Trophoblast cell (in vitro differentiated cells and primary cell): ENCODE measurements around the gene TTC36.

Source experiments
- DNase-seq, 2 donors: peaks; one replicate each; pipeline ENCODE4 v3.0.0-alpha.2; 2016
- H2AFZ ChIP-seq: 2 replicates; pipeline ENCODE4 v1.6.1; 2013; ENCODE audit warnings: low read length, moderate library complexity, mild to moderate bottlenecking; ENCODE audit not compliant: insufficient read depth, poor library complexity
- H2AK5ac ChIP-seq: 2 replicates; pipeline ENCODE4 v1.6.1; 2013; ENCODE audit warnings: mild to moderate bottlenecking, low read length
- H2BK120ac ChIP-seq: 2 replicates; pipeline ENCODE4 v1.6.1; 2013; ENCODE audit warnings: low read length, mild to moderate bottlenecking, moderate library complexity; ENCODE audit not compliant: insufficient read depth, poor library complexity
- H2BK12ac ChIP-seq: 2 replicates; pipeline ENCODE4 v1.6.1; 2013; ENCODE audit warnings: mild to moderate bottlenecking, low read length, moderate library complexity
- H2BK5ac ChIP-seq: 2 replicates; pipeline ENCODE4 v1.6.1; 2013; ENCODE audit warnings: low read length, low read depth, moderate library complexity, mild to moderate bottlenecking; ENCODE audit not compliant: poor library complexity
- H3K14ac ChIP-seq: 2 replicates; pipeline ENCODE4 v1.6.1; 2013; ENCODE audit warnings: mild to moderate bottlenecking, low read length
- H3K18ac ChIP-seq: 2 replicates; pipeline ENCODE4 v1.6.1; 2013; ENCODE audit warnings: mild to moderate bottlenecking, low read length
- H3K23ac ChIP-seq: 2 replicates; pipeline ENCODE4 v1.6.1; 2013; ENCODE audit warnings: low read length
- H3K27ac ChIP-seq: 2 replicates; pipeline ENCODE4 v1.5.1; 2013; ENCODE audit warnings: low read depth, mild to moderate bottlenecking, inconsistent platforms, low read length, moderate library complexity
- H3K27me3 ChIP-seq: 2 replicates; pipeline ENCODE4 v1.6.1; 2013; ENCODE audit warnings: inconsistent platforms, mild to moderate bottlenecking, low read length, moderate library complexity; ENCODE audit not compliant: insufficient read depth
- H3K36me3 ChIP-seq, 2 experiments: 1 replicate in 1 of 2; 2 replicates in 1 of 2; pipeline ENCODE4 v1.6.1; 2013; ENCODE audit warnings: low read length in 2 of 2, mild to moderate bottlenecking in 2 of 2, moderate library complexity in 1 of 2; ENCODE audit not compliant: insufficient read depth in 2 of 2, control insufficient read depth in 1 of 2
- H3K4ac ChIP-seq: 2 replicates; pipeline ENCODE4 v1.6.1; 2013; ENCODE audit warnings: low read depth, mild to moderate bottlenecking, low read length, moderate library complexity
- H3K4me1 ChIP-seq, 2 experiments: 1 replicate in 1 of 2; 2 replicates in 1 of 2; pipeline ENCODE4 v1.6.1; 2013; ENCODE audit warnings: low read length in 2 of 2, mild to moderate bottlenecking in 2 of 2, moderate library complexity in 1 of 2; ENCODE audit not compliant: insufficient read depth in 2 of 2, control insufficient read depth in 1 of 2
- H3K4me2 ChIP-seq: 2 replicates; pipeline ENCODE4 v1.6.1; 2013; ENCODE audit warnings: inconsistent platforms, mild to moderate bottlenecking, low read length, moderate library complexity
- H3K4me3 ChIP-seq: 2 replicates; pipeline ENCODE4 v1.5.1; 2013; ENCODE audit warnings: mild to moderate bottlenecking, low read depth, low read length, inconsistent platforms
- H3K79me1 ChIP-seq: one replicate; pipeline ENCODE4 v1.6.1; 2013; ENCODE audit warnings: low read length
- H3K79me2 ChIP-seq: 2 replicates; pipeline ENCODE4 v1.6.1; 2013; ENCODE audit warnings: low read length, mild to moderate bottlenecking; ENCODE audit not compliant: control insufficient read depth, insufficient read depth, poor library complexity
- H3K9ac ChIP-seq: 2 replicates; pipeline ENCODE4 v1.6.1; 2013; ENCODE audit warnings: mild to moderate bottlenecking, low read length
- H3K9me3 ChIP-seq: 2 replicates; pipeline ENCODE4 v1.6.1; 2013; ENCODE audit warnings: low read depth, mild to moderate bottlenecking, control low read depth, inconsistent platforms, low read length; ENCODE audit not compliant: insufficient read depth
- H4K12ac ChIP-seq: 2 replicates; pipeline ENCODE4 v1.6.1; 2013; ENCODE audit warnings: low read depth, mild to moderate bottlenecking, low read length, moderate library complexity
- H4K8ac ChIP-seq: 2 replicates; pipeline ENCODE4 v1.6.1; 2013; ENCODE audit warnings: low read depth, mild to moderate bottlenecking, low read length, moderate library complexity
- H4K91ac ChIP-seq: one replicate; pipeline ENCODE4 v1.6.1; 2013; ENCODE audit warnings: low read depth, mild to moderate bottlenecking, low read length, moderate library complexity
- WGBS: extraction: QIAGEN DNeasy Blood & Tissue Kit; methylation state at CpG from one replicate; pipeline ENCODE4 v1.1.7; 2013; ENCODE audit warnings: missing lambda C conversion rate; ENCODE audit not compliant: insufficient read length, insufficient coverage; ENCODE audit errors: extremely low coverage; 5-methylcytosine and 5-hydroxymethylcytosine counted together

TTC36 gene

DNA sequence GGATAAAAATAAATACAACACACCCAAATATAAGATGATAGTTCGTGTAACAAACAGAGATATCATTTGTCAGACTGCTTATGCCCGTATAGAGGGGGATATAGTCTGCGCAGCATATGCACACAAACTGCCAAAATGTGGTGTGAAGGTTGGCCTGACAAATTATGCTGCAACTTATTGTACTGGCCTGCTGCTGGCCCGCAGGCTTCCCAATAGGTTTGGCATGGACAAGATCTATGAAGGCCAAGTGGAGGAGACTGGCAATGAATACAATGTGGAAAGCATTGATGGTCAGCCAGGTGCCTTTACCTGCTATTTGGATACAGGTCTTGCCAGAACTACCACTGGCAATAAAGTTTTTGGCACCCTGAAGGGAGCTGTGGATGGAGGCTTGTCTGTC lies 33.5 kb downstream of the TTC36 start:
- Histone ChIP-seq H3K23ac (no peak overlapping the region), H2BK12ac (no peak overlapping the region), H4K8ac (no peak overlapping the region), H2BK5ac (no peak overlapping the region), H3K27ac (no peak overlapping the region), H2BK120ac (no peak overlapping the region), H3K14ac (no peak overlapping the region), H3K4me3 (no peak overlapping the region), H3K18ac (no peak overlapping the region), H3K36me3 (peaks cover 6% of the 10 kb centered on the region in 2 experiments), H3K4me1 (peaks cover 0 to 5% of the 10 kb centered on the region in 2 experiments), H3K79me1 (no peaks in the 10 kb centered on the region), H3K9ac (no peak overlapping the region), H4K91ac (no peak overlapping the region), H3K79me2 (no peaks in the 10 kb centered on the region), H3K9me3 (no peaks in the 10 kb centered on the region), H4K12ac (no peak overlapping the region), H3K27me3 (no peaks in the 10 kb centered on the region), H2AK5ac (no peak overlapping the region), H3K4ac (no peak overlapping the region), H2AFZ (no peak overlapping the region), H3K4me2 (no peak overlapping the region)
- WGBS = no CpG with 5 or more reads among the region's 4 CpGs
- DNase-seq = no peak

DNA sequence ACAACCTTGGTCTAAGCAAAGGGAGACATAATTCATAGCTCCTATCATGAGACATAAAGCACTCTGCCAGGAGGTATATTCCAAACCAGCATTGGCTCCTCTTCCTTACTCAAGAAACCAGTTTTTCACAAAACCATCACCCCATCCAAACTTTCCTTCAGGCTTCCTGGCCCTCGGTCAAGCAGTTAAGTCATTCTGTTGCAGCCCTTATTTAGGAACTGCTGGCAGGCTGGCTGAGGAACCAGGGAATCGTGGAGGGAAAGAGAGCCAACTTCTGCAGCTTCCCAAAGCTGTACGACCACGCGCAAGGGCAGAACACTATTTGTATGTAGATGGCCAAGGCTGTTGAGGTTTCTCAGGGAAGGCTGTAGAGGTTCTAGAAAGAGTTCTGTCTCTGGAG lies 37.8 kb downstream of the TTC36 start:
- no peak overlapping the region for H3K14ac ChIP-seq
- no peak overlapping the region for H2AK5ac ChIP-seq
- no CpG with 5 or more reads among the region's 5 CpGs for WGBS
- no peaks in the 10 kb centered on the region for H3K36me3 ChIP-seq
- no peaks in the 10 kb centered on the region for H3K79me1 ChIP-seq
- no peak overlapping the region for H3K4ac ChIP-seq
- no peaks in the 10 kb centered on the region for H3K79me2 ChIP-seq
- H2AFZ ChIP-seq = no peak overlapping the region
- H3K9ac ChIP-seq = no peak overlapping the region
- no peak overlapping the region for H3K18ac ChIP-seq
- no peak overlapping the region for H3K4me3 ChIP-seq
- H3K4me1 ChIP-seq = peaks cover 0 to 5% of the 10 kb centered on the region in 2 experiments
- no peaks in the 10 kb centered on the region for H3K9me3 ChIP-seq
- H3K27me3 ChIP-seq = no peaks in the 10 kb centered on the region
- no peak overlapping the region for H3K27ac ChIP-seq
- no peak for DNase-seq
- H2BK120ac ChIP-seq = no peak overlapping the region
- H4K91ac ChIP-seq = no peak overlapping the region
- H4K8ac ChIP-seq = no peak overlapping the region
- no peak overlapping the region for H3K4me2 ChIP-seq
- no peak overlapping the region for H2BK12ac ChIP-seq
- H4K12ac ChIP-seq = peak overlapping the region; percentile 23
- no peak overlapping the region for H2BK5ac ChIP-seq
- no peak overlapping the region for H3K23ac ChIP-seq

- H3K23ac ChIP-seq = no peak overlapping the region
- no peak overlapping the region for H3K4me2 ChIP-seq
- H3K18ac ChIP-seq = no peak overlapping the region
- H3K4ac ChIP-seq = no peak overlapping the region
- peak; percentile 19 to 62 for DNase-seq
- H3K27ac ChIP-seq = no peak overlapping the region
- H3K27me3 ChIP-seq = no peaks in the 10 kb centered on the region
- no peaks in the 10 kb centered on the region for H3K9me3 ChIP-seq
- no peak overlapping the region for H3K14ac ChIP-seq
- WGBS = no CpG with 5 or more reads among the region's 2 CpGs
- H2BK12ac ChIP-seq = no peak overlapping the region
- peaks cover 6% of the 10 kb centered on the region for H3K79me1 ChIP-seq
- H2BK120ac ChIP-seq = no peak overlapping the region
- H3K4me1 ChIP-seq = peaks cover 2 to 7% of the 10 kb centered on the region in 2 experiments
- no peak overlapping the region for H4K91ac ChIP-seq
- H2AFZ ChIP-seq = no peak overlapping the region
- H3K36me3 ChIP-seq = no peaks in the 10 kb centered on the region
- H4K12ac ChIP-seq = no peak overlapping the region
- H3K79me2 ChIP-seq = peaks cover 10% of the 10 kb centered on the region
- H3K4me3 ChIP-seq = no peak overlapping the region
- no peak overlapping the region for H4K8ac ChIP-seq
- H2BK5ac ChIP-seq = no peak overlapping the region
- H3K9ac ChIP-seq = no peak overlapping the region
- H2AK5ac ChIP-seq = no peak overlapping the region
Observed at GRCh38 chr11:118569670-118570069, 42.4 kb downstream of the TTC36 start.

DNA sequence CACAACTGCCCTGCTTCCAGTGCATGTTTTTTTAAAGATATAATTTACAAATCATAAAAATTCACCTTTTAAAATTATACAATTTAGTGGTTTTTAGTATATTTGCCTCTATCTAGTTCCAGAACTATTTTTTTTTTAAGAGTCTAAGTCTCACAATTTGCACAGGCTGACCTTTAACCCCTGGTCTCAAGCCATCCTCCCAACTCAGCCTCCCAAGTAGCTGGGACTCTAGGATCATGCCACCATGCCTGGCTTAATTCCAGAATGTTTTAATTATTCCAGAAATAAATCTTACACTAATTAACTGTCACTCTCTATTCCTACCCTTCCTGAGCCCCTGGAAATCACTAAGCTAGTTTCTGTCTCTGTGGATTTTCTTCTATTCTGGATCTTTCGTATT lies 43.5 kb downstream of the TTC36 start:
- no CpG with 5 or more reads among the region's 1 CpG for WGBS
- H3K4me3 ChIP-seq = no peak overlapping the region
- H2BK12ac ChIP-seq = no peak overlapping the region
- H4K91ac ChIP-seq = no peak overlapping the region
- no peak for DNase-seq
- H4K12ac ChIP-seq = no peak overlapping the region
- H3K18ac ChIP-seq = no peak overlapping the region
- H2BK120ac ChIP-seq = no peak overlapping the region
- peaks cover 2 to 6% of the 10 kb centered on the region in 2 experiments for H3K4me1 ChIP-seq
- H2BK5ac ChIP-seq = no peak overlapping the region
- no peak overlapping the region for H3K4ac ChIP-seq
- peaks cover 6% of the 10 kb centered on the region for H3K79me1 ChIP-seq
- no peak overlapping the region for H2AFZ ChIP-seq
- no peak overlapping the region for H3K4me2 ChIP-seq
- H4K8ac ChIP-seq = no peak overlapping the region
- no peaks in the 10 kb centered on the region for H3K27me3 ChIP-seq
- H3K36me3 ChIP-seq = no peaks in the 10 kb centered on the region
- no peak overlapping the region for H3K27ac ChIP-seq
- H2AK5ac ChIP-seq = no peak overlapping the region
- peaks cover 10% of the 10 kb centered on the region for H3K79me2 ChIP-seq
- no peak overlapping the region for H3K23ac ChIP-seq
- H3K9me3 ChIP-seq = no peaks in the 10 kb centered on the region
- H3K9ac ChIP-seq = no peak overlapping the region
- H3K14ac ChIP-seq = no peak overlapping the region
